Transverse colon (tissue), 4 donors: ENCODE measurements around the gene BSND. TPM values are rescaled to one million over a fixed set of nuclear protein-coding genes. Genes with fewer than 3 reads are reported as not detected.

Experiments used
- DNase-seq: peaks from one replicate; pipeline ENCODE4 v3.0.0-alpha.2; 2019
- H3K27ac ChIP-seq, 4 donors: fragments of 200-600 bp; sonication (generic); 2 replicates each; pipeline ENCODE4 v1.5.1; 2016 to 2018; ENCODE audit warnings: inconsistent platforms in 4 of 4
- H3K27me3 ChIP-seq: fragments of 200-600 bp; sonication (generic); 2 replicates; pipeline ENCODE4 v1.5.1; 2017; ENCODE audit warnings: inconsistent platforms
- H3K36me3 ChIP-seq, 4 donors: fragments of 200-600 bp; sonication (generic); 2 replicates each; pipeline ENCODE4 v1.5.1; 2017 to 2019; ENCODE audit warnings: inconsistent platforms in 4 of 4
- H3K4me1 ChIP-seq, 4 donors: fragments of 200-600 bp; sonication (generic); 2 replicates each; pipeline ENCODE4 v1.5.1; 2017 to 2020; ENCODE audit warnings: inconsistent platforms in 4 of 4
- H3K4me3 ChIP-seq, 4 donors: fragments of 200-600 bp; sonication (generic); 1 replicate in 1 of 4; 2 replicates in 3 of 4; pipeline versions ENCODE4 v1.5.1 to v1.6.1; 2017 to 2019; ENCODE audit warnings: inconsistent platforms in 4 of 4
- H3K9me3 ChIP-seq, 2 donors: fragments of 200-600 bp; sonication (generic); 2 replicates each; pipeline ENCODE4 v1.5.1; 2017 to 2019; ENCODE audit warnings: inconsistent platforms in 2 of 2
- CTCF ChIP-seq, 5 experiments: fragments of 200-600 bp in 3 of 5; fragments of 450-650 bp in 2 of 5; sonication (generic) in 3 of 5; IDR thresholded peaks; 1 replicate in 2 of 5; 2 replicates in 3 of 5; pipeline ENCODE4 v1.5.1; 2016 to 2017; ENCODE audit warnings: antibody characterized with exemption in 5 of 5, inconsistent platforms in 3 of 5, mild to moderate bottlenecking in 2 of 5, moderate library complexity in 1 of 5
- EP300 ChIP-seq: sonication (generic); formaldehyde crosslinking; IDR thresholded peaks from one replicate; pipeline ENCODE4 v1.6.1; 2017; ENCODE audit warnings: antibody characterized with exemption, low read depth
- POLR2A ChIP-seq: fragments of 450-650 bp; IDR thresholded peaks from one replicate; pipeline ENCODE4 v1.6.1; 2016; ENCODE audit warnings: antibody characterized with exemption, mild to moderate bottlenecking, moderate library complexity
- POLR2AphosphoS5 ChIP-seq, 3 donors: sonication (generic); formaldehyde crosslinking; IDR thresholded peaks; one replicate each; pipeline ENCODE4 v1.6.1; 2016; ENCODE audit warnings: antibody characterized with exemption in 3 of 3
- WGBS, 2 donors: methylation state at CpG; one replicate each; pipeline ENCODE4 v1.1.5; 2018; ENCODE audit warnings: low coverage in 1 of 2; 5-methylcytosine and 5-hydroxymethylcytosine counted together
- in situ Hi-C, 4 donors: fragments of 200-750 bp; cut with MboI; loops; one replicate each; pipeline versions ENCODE4 v1.15.0 to v1.15.1; 2017; ENCODE audit warnings: low sequenced_read_pairs in 3 of 4, low pct_ligation_motif_present in 1 of 4, low pct_unique_long_range_greater_than_20kb in 1 of 4
- intact Hi-C: fragments of 100-400 bp; cut with DNase I; formaldehyde crosslinking; loops from one replicate; pipeline ENCODE4 v1.15.1; 2023; ENCODE audit warnings: low total_unique reads
- total RNA-seq, 4 donors: library from RNA; depleted of rRNA; stranded (reverse); fragments of >200 nt; gene quantifications; one replicate each; pipeline ENCODE4 v1.1.0, GENCODE V29; 2016

BSND gene
- total RNA-seq, 4 donors from 2014 or later: not detected

GRCh38 chr1:55000110-55001085 is 1.7 kb downstream of the BSND start:
- peaks cover 36% of the 10 kb centered on the region for H3K27me3 ChIP-seq
- no peak overlapping the region for H3K4me3 ChIP-seq
- in situ Hi-C loops: no loop called here
- intact Hi-C loops: no loop called here
- peaks cover 0 to 11% (median 10%) of the 10 kb centered on the region in 4 donors for H3K4me1 ChIP-seq
- TF ChIP-seq POLR2AphosphoS5 (IDR thresholded peaks at IDR 0.05): no peak
- TF ChIP-seq EP300: no peak
- TF ChIP-seq CTCF (IDR thresholded peaks at IDR 0.05): no peak
- TF ChIP-seq POLR2A: no peak
- WGBS, 2 donors: 70% methylated on average over 8 of the region's 8 CpGs; no CpG with 5 or more reads in 1 of the 2 donors
- DNase-seq: no peak
- no peak overlapping the region for H3K27ac ChIP-seq
- no peaks in the 10 kb centered on the region for H3K9me3 ChIP-seq
- no peaks in the 10 kb centered on the region for H3K36me3 ChIP-seq

- in situ Hi-C loops: no loop called here
- WGBS, 2 donors: 84 to 91% methylated on average over 4 of the region's 4 CpGs
- intact Hi-C loops: no loop called here
- peaks cover 0 to 8% (median 8%) of the 10 kb centered on the region in 4 donors for H3K4me1 ChIP-seq
- no peak overlapping the region for H3K27ac ChIP-seq
- H3K4me3 ChIP-seq: no peak overlapping the region
- H3K27me3 ChIP-seq: peaks cover 29% of the 10 kb centered on the region
- H3K36me3 ChIP-seq: no peaks in the 10 kb centered on the region
- no peaks in the 10 kb centered on the region for H3K9me3 ChIP-seq
- DNase-seq: no peak
- TF ChIP-seq CTCF (IDR thresholded peaks at IDR 0.05) (no peak), POLR2AphosphoS5 (IDR thresholded peaks at IDR 0.05) (no peak), EP300 (no peak), POLR2A (no peak)
Observed at GRCh38 chr1:55001311-55001710, 2.6 kb downstream of the BSND start.

GRCh38 chr1:55002686-55003085 is 4.0 kb downstream of the BSND start:
- no peak for TF ChIP-seq EP300
- no peak overlapping the region for H3K27ac ChIP-seq
- H3K4me1 ChIP-seq: no peaks in the 10 kb centered on the region
- WGBS, 2 donors: 22 to 61% methylated on average over 1 to 2 of the region's 2 CpGs
- intact Hi-C loops: no loop called here
- H3K27me3 ChIP-seq: peaks cover 15% of the 10 kb centered on the region
- H3K9me3 ChIP-seq: no peaks in the 10 kb centered on the region
- DNase-seq: no peak
- in situ Hi-C loops: no loop called here
- H3K4me3 ChIP-seq: no peak overlapping the region
- no peaks in the 10 kb centered on the region for H3K36me3 ChIP-seq

GRCh38 chr1:55005351-55006140 is 6.8 kb downstream of the BSND start:
- peaks cover under 1% of the 10 kb centered on the region for H3K27me3 ChIP-seq
- WGBS, 2 donors: 77 to 80% methylated on average over 4 to 10 of the region's 10 CpGs
- intact Hi-C loops: no loop called here
- no peak overlapping the region for H3K27ac ChIP-seq
- no peak overlapping the region for H3K4me3 ChIP-seq
- TF ChIP-seq POLR2AphosphoS5 (IDR thresholded peaks at IDR 0.05): no peak
- TF ChIP-seq EP300: no peak
- no peak for TF ChIP-seq POLR2A
- TF ChIP-seq CTCF (IDR thresholded peaks at IDR 0.05): no peak
- in situ Hi-C loops: no loop called here
- no peak for DNase-seq
- H3K4me1 ChIP-seq: no peaks in the 10 kb centered on the region
- no peaks in the 10 kb centered on the region for H3K9me3 ChIP-seq
- H3K36me3 ChIP-seq: no peaks in the 10 kb centered on the region
